HUES6 (cell line): Measurements from ENCODE around the gene NFKBIE.
A peak's percentile ranks its signal among the peaks of the same experiment; 100 is the strongest.

Experiments used
- H3K27ac ChIP-seq: 2 replicates; pipeline ENCODE4 v1.7.0; 2013; ENCODE audit warnings: low read depth, mild to moderate bottlenecking, low read length, inconsistent platforms
- H3K27me3 ChIP-seq: 2 replicates; pipeline ENCODE4 v1.6.1; 2013; ENCODE audit warnings: low read length; ENCODE audit not compliant: control insufficient read depth, insufficient read depth
- H3K36me3 ChIP-seq: 2 replicates; pipeline ENCODE4 v1.6.1; 2013; ENCODE audit warnings: low read length; ENCODE audit not compliant: control insufficient read depth, insufficient read depth
- H3K4me1 ChIP-seq: 2 replicates; pipeline ENCODE4 v1.6.1; 2013; ENCODE audit warnings: low read length; ENCODE audit not compliant: control insufficient read depth, insufficient read depth
- H3K4me3 ChIP-seq: 2 replicates; pipeline ENCODE4 v1.5.1; 2013; ENCODE audit warnings: low read depth, low read length
- H3K9ac ChIP-seq: one replicate; pipeline ENCODE4 v1.6.1; 2013; ENCODE audit warnings: mild to moderate bottlenecking, low read length
- H3K9me3 ChIP-seq: 2 replicates; pipeline ENCODE4 v1.6.1; 2013; ENCODE audit warnings: low read depth, low read length; ENCODE audit not compliant: control insufficient read depth, insufficient read depth

Gene NFKBIE

GRCh38 chr6:44255871-44256774 lies 9.2 kb downstream of the NFKBIE start:
- Histone ChIP-seq H3K9ac (peak overlapping the region; percentile 93), H3K9me3 (no peaks in the 10 kb centered on the region), H3K4me1 (peaks cover 14% of the 10 kb centered on the region), H3K36me3 (peaks cover 65% of the 10 kb centered on the region), H3K4me3 (peak overlapping the region; percentile 92), H3K27ac (no peak overlapping the region; the same call in 1 of the 2 replicates), H3K27me3 (no peaks in the 10 kb centered on the region)

- no peaks in the 10 kb centered on the region for H3K9me3 ChIP-seq
Measured at GRCh38 chr6:44255105-44255808, 10.1 kb downstream of the NFKBIE start.

GRCh38 chr6:44254191-44255104 lies 10.9 kb downstream of the NFKBIE start:
- H3K4me3 ChIP-seq = no peak overlapping the region
- H3K4me1 ChIP-seq = peaks cover 14% of the 10 kb centered on the region
- no peak overlapping the region for H3K9ac ChIP-seq
- H3K9me3 ChIP-seq = no peaks in the 10 kb centered on the region
- H3K27me3 ChIP-seq = no peaks in the 10 kb centered on the region
- peaks cover 71% of the 10 kb centered on the region for H3K36me3 ChIP-seq
- no peak overlapping the region for H3K27ac ChIP-seq

More at GRCh38 chr6:44255105-44255808, 10.1 kb downstream of the NFKBIE start:
- H3K4me1 ChIP-seq = peaks cover 14% of the 10 kb centered on the region
- H3K27me3 ChIP-seq = no peaks in the 10 kb centered on the region
- H3K4me3 ChIP-seq = peak overlapping the region; percentile 92
- peak overlapping the region; percentile 14 for H3K9ac ChIP-seq
- peaks cover 69% of the 10 kb centered on the region for H3K36me3 ChIP-seq
- H3K27ac ChIP-seq = no peak overlapping the region

GRCh38 chr6:44253307-44254101 lies 11.8 kb downstream of the NFKBIE start:
- H3K4me3 ChIP-seq = no peak overlapping the region
- H3K27ac ChIP-seq = no peak overlapping the region
- peaks cover 73% of the 10 kb centered on the region for H3K36me3 ChIP-seq
- H3K27me3 ChIP-seq = no peaks in the 10 kb centered on the region
- no peaks in the 10 kb centered on the region for H3K9me3 ChIP-seq
- peaks cover 14% of the 10 kb centered on the region for H3K4me1 ChIP-seq
- no peak overlapping the region for H3K9ac ChIP-seq

GRCh38 chr6:44251576-44252524 lies 13.5 kb downstream of the NFKBIE start:
- Histone ChIP-seq H3K4me1 (peaks cover 8% of the 10 kb centered on the region; the same call in 1 of the 2 replicates), H3K27me3 (no peaks in the 10 kb centered on the region), H3K27ac (no peak overlapping the region), H3K9ac (no peak overlapping the region), H3K4me3 (no peak overlapping the region), H3K9me3 (no peaks in the 10 kb centered on the region), H3K36me3 (peaks cover 87% of the 10 kb centered on the region)

GRCh38 chr6:44250718-44251123 lies 14.6 kb downstream of the NFKBIE start:
- peaks cover 3% of the 10 kb centered on the region for H3K4me1 ChIP-seq

GRCh38 chr6:44250067-44250717 lies 15.2 kb downstream of the NFKBIE start:
- Histone ChIP-seq H3K27me3 (no peaks in the 10 kb centered on the region), H3K4me1 (peaks cover 7% of the 10 kb centered on the region)

More at GRCh38 chr6:44250718-44251123, 14.6 kb downstream of the NFKBIE start:
- Histone ChIP-seq H3K9me3 (no peaks in the 10 kb centered on the region), H3K27ac (no peak overlapping the region), H3K27me3 (no peaks in the 10 kb centered on the region), H3K9ac (no peak overlapping the region), H3K36me3 (peaks cover 86% of the 10 kb centered on the region), H3K4me3 (no peak overlapping the region)

GRCh38 chr6:44249082-44249748 lies 16.1 kb downstream of the NFKBIE start:
- Histone ChIP-seq H3K9ac (peak overlapping the region; percentile 11), H3K27me3 (no peaks in the 10 kb centered on the region), H3K27ac (no peak overlapping the region), H3K36me3 (peaks cover 70% of the 10 kb centered on the region), H3K4me3 (peak overlapping the region; percentile 94), H3K4me1 (peaks cover 11% of the 10 kb centered on the region), H3K9me3 (no peaks in the 10 kb centered on the region)

More at GRCh38 chr6:44250067-44250717, 15.2 kb downstream of the NFKBIE start:
- Histone ChIP-seq H3K9ac (no peak overlapping the region), H3K36me3 (peaks cover 80% of the 10 kb centered on the region), H3K27ac (no peak overlapping the region), H3K9me3 (no peaks in the 10 kb centered on the region), H3K4me3 (no peak overlapping the region)

- H3K4me3 ChIP-seq = peak overlapping the region; percentile 94
- H3K9me3 ChIP-seq = no peaks in the 10 kb centered on the region
- H3K9ac ChIP-seq = peak overlapping the region; percentile 97
- H3K36me3 ChIP-seq = peaks cover 64% of the 10 kb centered on the region
- no peaks in the 10 kb centered on the region for H3K27me3 ChIP-seq
- H3K4me1 ChIP-seq = peaks cover 11% of the 10 kb centered on the region
- peak overlapping the region; percentile 87 for H3K27ac ChIP-seq
Measured at GRCh38 chr6:44248579-44248978, 16.8 kb downstream of the NFKBIE start.
